ENCODE results near the gene NFKB2.

GRCh38 chr10:102420714-102421506 is 25.4 kb downstream of the NFKB2 start, which contains the start of gene FBXL15:
- TF ChIP-seq ZNF70 (CRISPR knock-in tag; IDR thresholded peaks at IDR 0.05) (no peak), ZNF565 (CRISPR knock-in tag; conservative IDR thresholded peaks at IDR 0.05; ENCODE audit: low read depth) (no peak), GLIS3 (CRISPR knock-in tag; IDR thresholded peaks at IDR 0.05) (no peak), TCF4 (CRISPR knock-in tag; IDR thresholded peaks at IDR 0.05; ENCODE audit: borderline replicate concordance) (no peak), ZC3H10 (CRISPR knock-in tag; IDR thresholded peaks at IDR 0.05) (no peak), PATZ1 (CRISPR knock-in tag; IDR thresholded peaks at IDR 0.05; ENCODE audit: borderline replicate concordance) (no peak), CREB5 (CRISPR knock-in tag; IDR thresholded peaks at IDR 0.05; ENCODE audit: low read depth) (no peak), PPARA (CRISPR knock-in tag; IDR thresholded peaks at IDR 0.05; ENCODE audit: borderline replicate concordance) (no peak), ISL1 (CRISPR knock-in tag; IDR thresholded peaks at IDR 0.05) (no peak), RARB (CRISPR knock-in tag; IDR thresholded peaks at IDR 0.05) (no peak)

Measured in SK-N-SH treated with all-trans-retinoic acid at 6 μM for 48 hours (cell line).